Smooth muscle cell (in vitro differentiated cells): ENCODE measurements around the gene MPV17. TPM values are rescaled to one million over a fixed set of nuclear protein-coding genes. Genes with fewer than 3 reads are reported as not detected.

ENCODE experiments used
- DNase-seq: peaks from one replicate; lab custom pipeline; 2025; ENCODE audit not compliant: unreplicated experiment; lab: John Stamatoyannopoulos, UW
- H2AFZ ChIP-seq: fragments of 200-600 bp; sonication (generic); 2 replicates; pipeline ENCODE4 v1.6.0; 2016; ENCODE audit warnings: antibody characterized with exemption, low read depth, mild to moderate bottlenecking
- H3F3A ChIP-seq: fragments of 200-600 bp; sonication (generic); 2 replicates; pipeline ENCODE4 v1.6.0; 2017; ENCODE audit warnings: antibody characterized with exemption, low read depth
- H3K27ac ChIP-seq: fragments of 200-600 bp; sonication (generic); 2 replicates; pipeline ENCODE4 v1.5.1; 2016; ENCODE audit warnings: low read depth, mild to moderate bottlenecking
- H3K27me3 ChIP-seq: fragments of 200-600 bp; sonication (generic); 2 replicates; pipeline ENCODE4 v1.6.1; 2016; ENCODE audit warnings: low read depth, mild to moderate bottlenecking
- H3K36me3 ChIP-seq: fragments of 200-600 bp; sonication (generic); 2 replicates; pipeline ENCODE4 v1.5.1; 2016; ENCODE audit warnings: low read depth
- H3K4me1 ChIP-seq: fragments of 200-600 bp; sonication (generic); 2 replicates; pipeline ENCODE4 v1.5.1; 2016; ENCODE audit warnings: low read depth
- H3K4me2 ChIP-seq: fragments of 200-600 bp; sonication (generic); 2 replicates; pipeline ENCODE4 v1.6.0; 2016; ENCODE audit warnings: mild to moderate bottlenecking
- H3K4me3 ChIP-seq: fragments of 200-600 bp; sonication (generic); 2 replicates; pipeline ENCODE4 v1.5.1; 2016; ENCODE audit warnings: mild to moderate bottlenecking
- H3K79me2 ChIP-seq: fragments of 200-600 bp; sonication (generic); 2 replicates; pipeline ENCODE4 v1.6.0; 2016; ENCODE audit warnings: low read depth, mild to moderate bottlenecking
- H3K9ac ChIP-seq: fragments of 200-600 bp; sonication (generic); 2 replicates; pipeline ENCODE4 v1.6.0; 2016; ENCODE audit warnings: low read depth
- H3K9me3 ChIP-seq: fragments of 200-600 bp; sonication (generic); replicated peaks from 2 replicates; pipeline ENCODE4 v1.5.1; 2016; ENCODE audit warnings: low read depth
- H4K20me1 ChIP-seq: fragments of 200-600 bp; sonication (generic); 2 replicates; pipeline ENCODE4 v1.6.0; 2016; ENCODE audit warnings: low read depth
- WGBS: methylation state at CpG from one replicate; pipeline ENCODE4 v1.1.7; 2016; ENCODE audit warnings: low lambda C conversion rate; 5-methylcytosine and 5-hydroxymethylcytosine counted together
- polyA plus RNA-seq: library from polyadenylated mRNA; unstranded; fragments of >200 nt; fragmentation: Nextera tagmentation; extraction: Ambion mirVana; gene quantifications from 2 replicates; pipeline ENCODE4 v1.2.1, GENCODE V29; 2016
- total RNA-seq: library from RNA; depleted of rRNA; stranded (reverse); fragments of >200 nt; gene quantifications from 2 replicates; pipeline ENCODE4 v1.2.3, GENCODE V29; 2014
- TF ChIP-seq, protein P1 (sequence below): fragments of 200-600 bp; sonication (generic); IDR thresholded peaks from 2 replicates; pipeline ENCODE4 v1.5.1; 2017; ENCODE audit warnings: borderline replicate concordance, mild to moderate bottlenecking, antibody characterized with exemption; ENCODE audit not compliant: insufficient read depth, poor library complexity, severe bottlenecking

Gene MPV17
- total and polyA plus RNA-seq, 2 experiments from 2014 or later = 114 to 117 TPM

DNA sequence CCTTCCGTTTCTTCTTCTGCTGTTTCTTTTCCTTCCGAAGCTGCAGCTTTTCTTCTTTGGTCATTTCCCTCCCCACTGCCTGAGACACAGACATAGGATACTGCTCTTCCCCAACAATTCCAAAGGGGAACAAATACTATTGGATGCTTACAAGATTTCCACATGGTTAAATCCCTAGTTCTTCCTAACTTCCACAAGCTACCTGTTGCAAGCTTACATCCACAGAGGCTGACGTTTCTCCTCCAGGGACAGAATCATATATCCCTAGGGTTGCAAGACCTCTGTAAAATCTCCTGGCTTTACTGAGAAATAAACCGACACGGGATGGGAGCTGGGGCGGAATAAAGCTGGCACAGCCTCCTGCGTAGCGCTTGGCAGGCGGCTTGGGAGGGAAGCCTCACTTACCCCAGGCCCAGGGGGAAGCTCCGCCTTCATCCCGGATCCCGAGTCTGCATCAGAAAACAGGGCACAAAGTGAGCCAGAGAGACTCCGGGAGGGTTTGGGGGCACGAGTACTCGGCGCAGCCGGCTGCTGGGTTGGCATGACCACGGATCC lies 46.7 kb upstream of the MPV17 start:
- Histone ChIP-seq H3K4me1 (peaks cover 15% of the 10 kb centered on the region), H3K9ac (peak overlapping the region; percentile 82), H3K36me3 (peaks cover 10% of the 10 kb centered on the region), H2AFZ (peak overlapping the region; percentile 82), H3K9me3 (no peaks in the 10 kb centered on the region), H3F3A (peaks cover 5% of the 10 kb centered on the region), H3K27me3 (no peaks in the 10 kb centered on the region), H4K20me1 (peaks cover 12% of the 10 kb centered on the region), H3K4me3 (peak overlapping the region; percentile 72), H3K4me2 (peak overlapping the region; percentile 91), H3K27ac (peak overlapping the region; percentile 64), H3K79me2 (peaks cover 46% of the 10 kb centered on the region)
- no peak for DNase-seq
- TF ChIP-seq, protein P1, sequence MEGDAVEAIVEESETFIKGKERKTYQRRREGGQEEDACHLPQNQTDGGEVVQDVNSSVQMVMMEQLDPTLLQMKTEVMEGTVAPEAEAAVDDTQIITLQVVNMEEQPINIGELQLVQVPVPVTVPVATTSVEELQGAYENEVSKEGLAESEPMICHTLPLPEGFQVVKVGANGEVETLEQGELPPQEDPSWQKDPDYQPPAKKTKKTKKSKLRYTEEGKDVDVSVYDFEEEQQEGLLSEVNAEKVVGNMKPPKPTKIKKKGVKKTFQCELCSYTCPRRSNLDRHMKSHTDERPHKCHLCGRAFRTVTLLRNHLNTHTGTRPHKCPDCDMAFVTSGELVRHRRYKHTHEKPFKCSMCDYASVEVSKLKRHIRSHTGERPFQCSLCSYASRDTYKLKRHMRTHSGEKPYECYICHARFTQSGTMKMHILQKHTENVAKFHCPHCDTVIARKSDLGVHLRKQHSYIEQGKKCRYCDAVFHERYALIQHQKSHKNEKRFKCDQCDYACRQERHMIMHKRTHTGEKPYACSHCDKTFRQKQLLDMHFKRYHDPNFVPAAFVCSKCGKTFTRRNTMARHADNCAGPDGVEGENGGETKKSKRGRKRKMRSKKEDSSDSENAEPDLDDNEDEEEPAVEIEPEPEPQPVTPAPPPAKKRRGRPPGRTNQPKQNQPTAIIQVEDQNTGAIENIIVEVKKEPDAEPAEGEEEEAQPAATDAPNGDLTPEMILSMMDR = no peak
- WGBS = 6% methylated on average over 18 of the region's 18 CpGs

DNA sequence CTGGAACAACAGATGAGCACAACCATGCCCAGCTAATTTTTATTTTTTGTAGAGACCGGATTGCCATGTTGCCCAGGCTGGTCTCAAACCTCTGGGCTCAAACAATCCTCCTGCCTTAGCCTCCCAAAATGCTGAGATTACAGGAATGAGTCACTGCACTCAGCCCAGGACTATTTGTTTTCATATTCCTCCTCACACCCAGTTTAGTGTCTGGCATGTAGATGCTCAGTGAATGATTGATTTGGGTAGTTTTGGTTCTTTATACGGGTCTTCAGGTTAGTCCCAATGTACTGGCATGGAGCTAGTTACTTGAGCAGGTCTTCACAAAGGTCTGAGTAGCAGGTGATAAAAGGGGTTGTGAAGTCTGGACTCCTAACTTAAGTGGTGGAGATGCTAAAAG lies 41.0 kb upstream of the MPV17 start:
- H3K4me3 ChIP-seq = no peak overlapping the region
- no peaks in the 10 kb centered on the region for H4K20me1 ChIP-seq
- peaks cover 10% of the 10 kb centered on the region for H3K36me3 ChIP-seq
- no peaks in the 10 kb centered on the region for H3K27me3 ChIP-seq
- TF ChIP-seq, protein P1 = no peak
- peaks cover 4% of the 10 kb centered on the region for H3K4me1 ChIP-seq
- DNase-seq = no peak
- no peak overlapping the region for H2AFZ ChIP-seq
- H3F3A ChIP-seq = peaks cover 17% of the 10 kb centered on the region
- H3K27ac ChIP-seq = no peak overlapping the region
- no peak overlapping the region for H3K4me2 ChIP-seq
- WGBS = 98% methylated on average over 2 of the region's 2 CpGs
- peaks cover 14% of the 10 kb centered on the region for H3K79me2 ChIP-seq
- no peaks in the 10 kb centered on the region for H3K9me3 ChIP-seq
- no peak overlapping the region for H3K9ac ChIP-seq

DNA sequence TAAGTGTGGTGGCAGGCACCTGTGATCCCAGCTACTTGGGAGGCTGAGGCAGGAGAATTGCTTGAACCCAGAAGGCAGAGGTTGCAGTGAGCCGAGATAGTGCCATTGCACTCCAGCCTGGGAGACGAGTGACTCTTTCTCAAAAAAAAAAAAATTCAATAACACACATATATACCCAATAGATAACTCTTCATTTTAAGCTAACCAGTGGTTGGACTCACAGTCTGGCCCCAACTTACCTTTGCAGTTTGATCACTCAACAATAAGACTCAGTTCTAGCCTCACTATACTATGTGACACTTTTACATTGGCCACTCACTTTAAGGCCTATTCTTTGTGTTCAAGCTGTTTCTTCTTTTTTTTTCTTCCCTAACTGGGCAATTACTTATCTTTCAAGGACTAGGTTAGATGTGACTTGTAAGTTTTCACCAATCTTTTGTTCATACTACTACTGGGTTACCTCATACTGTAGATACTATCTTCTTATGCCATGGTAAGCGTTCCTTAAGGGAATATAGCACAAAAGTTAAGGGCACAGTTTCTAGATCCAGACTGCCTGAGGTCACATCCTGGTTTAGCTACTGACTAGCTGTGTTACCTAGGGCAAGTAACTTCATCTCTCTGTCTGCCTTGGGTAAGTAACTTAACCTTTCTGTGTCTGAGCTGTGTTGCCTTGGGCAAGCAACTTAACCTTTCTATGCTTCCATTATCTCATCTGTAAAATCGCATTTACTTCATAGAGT lies 40.0 kb upstream of the MPV17 start:
- Histone ChIP-seq H3K9me3 (no peaks in the 10 kb centered on the region), H3K4me3 (no peak overlapping the region), H3K27ac (peak overlapping the region; percentile 2), H3K27me3 (no peaks in the 10 kb centered on the region), H3K9ac (no peak overlapping the region), H3F3A (peaks cover 17% of the 10 kb centered on the region), H4K20me1 (no peaks in the 10 kb centered on the region), H2AFZ (no peak overlapping the region), H3K4me1 (peaks cover 4% of the 10 kb centered on the region), H3K79me2 (peaks cover 13% of the 10 kb centered on the region), H3K36me3 (peaks cover 10% of the 10 kb centered on the region), H3K4me2 (no peak overlapping the region)
- DNase-seq = no peak
- 93% methylated on average over 4 of the region's 4 CpGs for WGBS
- TF ChIP-seq, protein P1 = no peak
